Peyer's patch (tissue), 4 donors: Measurements from ENCODE around the gene SH3TC1.

Source experiments
- CTCF ChIP-seq, 6 experiments: fragments of 450-650 bp in 4 of 6; fragments of 200-600 bp in 2 of 6; sonication (generic) in 1 of 6; IDR thresholded peaks; one replicate each; pipeline ENCODE4 v1.5.1; 2017 to 2019; ENCODE audit warnings: antibody characterized with exemption in 6 of 6, mild to moderate bottlenecking in 3 of 6, moderate library complexity in 1 of 6
- POLR2A ChIP-seq, 2 donors: fragments of 450-650 bp; IDR thresholded peaks; one replicate each; pipeline ENCODE4 v1.5.1; 2017; ENCODE audit warnings: antibody characterized with exemption in 2 of 2, mild to moderate bottlenecking in 2 of 2, moderate library complexity in 2 of 2

GRCh38 chr4:8254076-8254475, 55.0 kb downstream of the SH3TC1 start:
- TF ChIP-seq CTCF (IDR thresholded peaks at IDR 0.05) (no peak), POLR2A (IDR thresholded peaks at IDR 0.05) (no peak)
